Glutamatergic neuron (in vitro differentiated cells): Measurements from ENCODE around the gene CRYBG3. TPM values are rescaled to one million over a fixed set of nuclear protein-coding genes. Genes with fewer than 3 reads are reported as not detected.

ENCODE experiments used
- DNase-seq: peaks from one replicate; pipeline ENCODE4 v3.0.0; 2022
- H3K27ac Mint-ChIP-seq: one replicate; pipeline ENCODE4 v1.8.0; 2020; ENCODE audit warnings: mild to moderate bottlenecking, mixed read lengths, inconsistent platforms; ENCODE audit not compliant: unreplicated experiment
- H3K27me3 Mint-ChIP-seq: one replicate; pipeline ENCODE4 v1.8.0; 2020; ENCODE audit warnings: mild to moderate bottlenecking, moderate library complexity, mixed read lengths, inconsistent platforms; ENCODE audit not compliant: unreplicated experiment
- H3K36me3 Mint-ChIP-seq: one replicate; pipeline ENCODE4 v1.8.0; 2020; ENCODE audit warnings: mild to moderate bottlenecking, mixed read lengths, inconsistent platforms; ENCODE audit not compliant: unreplicated experiment
- H3K4me1 Mint-ChIP-seq: one replicate; pipeline ENCODE4 v1.8.0; 2020; ENCODE audit warnings: mild to moderate bottlenecking, low read depth, mixed read lengths, inconsistent platforms; ENCODE audit not compliant: unreplicated experiment
- H3K4me3 Mint-ChIP-seq: one replicate; pipeline ENCODE4 v1.8.0; 2020; ENCODE audit warnings: mild to moderate bottlenecking, mixed read lengths, inconsistent platforms; ENCODE audit not compliant: unreplicated experiment
- H3K9me3 Mint-ChIP-seq: one replicate; pipeline ENCODE4 v1.8.0; 2020; ENCODE audit warnings: mild to moderate bottlenecking, moderate library complexity, mixed read lengths, inconsistent platforms; ENCODE audit not compliant: unreplicated experiment
- total RNA-seq: library from RNA; stranded (reverse); fragmentation: NEBNext Ultra II Directional; extraction: Animal tissue kit (Norgen Biotek cat#: 25700); gene quantifications from one replicate; pipeline ENCODE4 v1.2.1, GENCODE V29; 2021; ENCODE audit not compliant: unreplicated experiment
- TF ChIP-seq, protein P1 (sequence below): fragments of 200-600 bp; sonication (generic); IDR thresholded peaks from one replicate; pipeline ENCODE4 v1.5.0; 2021; ENCODE audit not compliant: partially characterized antibody, unreplicated experiment

CRYBG3 gene
- total RNA-seq, 1 donor from 2014 or later, result 89.5 TPM

DNA sequence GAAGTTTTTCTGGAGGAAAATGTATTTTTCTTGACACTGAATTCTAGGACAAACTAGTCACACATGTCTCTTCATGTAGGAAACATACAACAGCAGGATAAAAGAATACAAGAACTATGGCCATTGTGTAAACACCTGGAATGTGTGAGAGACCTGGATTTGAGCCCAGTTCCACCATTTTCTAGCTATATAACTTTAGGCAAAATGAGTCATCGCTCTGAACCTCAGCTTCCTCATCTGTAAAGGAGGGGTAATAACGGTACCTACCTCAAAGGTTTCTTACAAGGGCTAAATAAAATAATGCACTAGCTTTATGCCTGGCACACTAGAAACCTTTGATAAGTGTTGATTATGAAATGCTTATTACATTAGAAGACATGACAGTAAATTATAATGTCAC lies 92.6 kb downstream of the CRYBG3 start:
- Mint-ChIP-seq H3K9me3 (peaks cover 2% of the 10 kb centered on the region), H3K4me3 (no peak overlapping the region), H3K4me1 (peaks cover 13% of the 10 kb centered on the region), H3K27ac (no peak overlapping the region), H3K27me3 (no peaks in the 10 kb centered on the region), H3K36me3 (peaks cover 14% of the 10 kb centered on the region)
- TF ChIP-seq, protein P1, sequence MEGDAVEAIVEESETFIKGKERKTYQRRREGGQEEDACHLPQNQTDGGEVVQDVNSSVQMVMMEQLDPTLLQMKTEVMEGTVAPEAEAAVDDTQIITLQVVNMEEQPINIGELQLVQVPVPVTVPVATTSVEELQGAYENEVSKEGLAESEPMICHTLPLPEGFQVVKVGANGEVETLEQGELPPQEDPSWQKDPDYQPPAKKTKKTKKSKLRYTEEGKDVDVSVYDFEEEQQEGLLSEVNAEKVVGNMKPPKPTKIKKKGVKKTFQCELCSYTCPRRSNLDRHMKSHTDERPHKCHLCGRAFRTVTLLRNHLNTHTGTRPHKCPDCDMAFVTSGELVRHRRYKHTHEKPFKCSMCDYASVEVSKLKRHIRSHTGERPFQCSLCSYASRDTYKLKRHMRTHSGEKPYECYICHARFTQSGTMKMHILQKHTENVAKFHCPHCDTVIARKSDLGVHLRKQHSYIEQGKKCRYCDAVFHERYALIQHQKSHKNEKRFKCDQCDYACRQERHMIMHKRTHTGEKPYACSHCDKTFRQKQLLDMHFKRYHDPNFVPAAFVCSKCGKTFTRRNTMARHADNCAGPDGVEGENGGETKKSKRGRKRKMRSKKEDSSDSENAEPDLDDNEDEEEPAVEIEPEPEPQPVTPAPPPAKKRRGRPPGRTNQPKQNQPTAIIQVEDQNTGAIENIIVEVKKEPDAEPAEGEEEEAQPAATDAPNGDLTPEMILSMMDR, result no peak
- DNase-seq, result no peak

DNA sequence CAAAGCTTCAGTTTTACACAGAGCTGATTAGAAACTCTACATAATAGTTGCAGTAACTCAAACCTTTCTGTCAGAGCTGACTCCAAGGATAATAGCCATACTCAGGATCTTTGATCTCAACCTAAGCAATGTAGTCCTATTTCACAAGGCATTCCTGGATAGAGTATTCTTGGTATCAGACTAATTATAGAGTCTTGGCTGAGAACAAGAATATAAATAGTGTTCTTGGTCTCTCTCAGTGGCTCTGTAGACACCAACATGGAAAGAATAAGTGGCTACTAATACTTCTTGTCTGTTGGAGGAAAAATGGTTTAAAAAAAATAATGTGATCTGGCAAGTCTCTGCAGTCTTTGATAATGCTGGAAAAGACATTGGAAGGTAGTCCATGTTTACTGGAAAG lies 94.8 kb downstream of the CRYBG3 start:
- peaks cover 3% of the 10 kb centered on the region for H3K4me1 Mint-ChIP-seq
- H3K4me3 Mint-ChIP-seq, result no peak overlapping the region
- DNase-seq, result no peak
- no peaks in the 10 kb centered on the region for H3K27me3 Mint-ChIP-seq
- H3K9me3 Mint-ChIP-seq, result peaks cover 2% of the 10 kb centered on the region
- TF ChIP-seq, protein P1, result no peak
- H3K27ac Mint-ChIP-seq, result no peak overlapping the region
- peaks cover 16% of the 10 kb centered on the region for H3K36me3 Mint-ChIP-seq

DNA sequence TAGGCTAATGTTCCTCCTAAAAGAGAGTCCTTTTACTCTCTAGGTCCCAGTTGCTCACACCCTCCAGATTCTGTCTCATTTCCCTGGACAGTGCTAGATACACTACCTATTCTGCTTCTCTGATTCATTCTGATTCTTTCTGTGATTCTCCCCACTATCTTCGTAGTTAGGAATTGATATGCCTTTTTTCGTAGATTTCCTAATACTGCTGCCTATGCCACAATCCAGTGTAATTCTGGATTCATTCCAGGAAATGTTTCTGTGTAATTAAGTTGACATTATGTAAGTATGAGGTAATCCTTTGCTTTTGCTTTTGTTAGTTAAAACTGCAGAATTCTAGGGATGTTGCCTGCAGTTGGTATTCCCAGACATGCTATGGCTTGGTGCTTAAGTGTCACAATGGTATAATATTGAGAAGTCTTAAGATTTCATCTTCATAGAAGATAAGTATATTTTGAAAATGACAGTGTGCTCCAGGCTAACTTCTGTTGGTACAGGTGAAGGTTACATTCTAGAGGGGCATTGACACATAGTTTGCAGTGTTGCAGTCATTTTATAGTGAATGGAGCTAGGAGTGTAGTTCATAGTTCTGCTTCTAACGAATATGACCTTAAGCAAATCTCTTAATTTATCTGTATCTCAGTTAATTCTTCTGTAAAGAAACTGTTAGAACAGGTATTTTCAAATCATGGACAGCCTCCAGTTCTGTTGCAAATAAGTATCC lies 96.2 kb downstream of the CRYBG3 start:
- no peak overlapping the region for H3K4me3 Mint-ChIP-seq
- H3K9me3 Mint-ChIP-seq, result peaks cover 2% of the 10 kb centered on the region
- no peaks in the 10 kb centered on the region for H3K27me3 Mint-ChIP-seq
- DNase-seq, result no peak
- H3K4me1 Mint-ChIP-seq, result peaks cover 2% of the 10 kb centered on the region
- TF ChIP-seq, protein P1, result no peak
- peaks cover 23% of the 10 kb centered on the region for H3K36me3 Mint-ChIP-seq
- no peak overlapping the region for H3K27ac Mint-ChIP-seq

DNA sequence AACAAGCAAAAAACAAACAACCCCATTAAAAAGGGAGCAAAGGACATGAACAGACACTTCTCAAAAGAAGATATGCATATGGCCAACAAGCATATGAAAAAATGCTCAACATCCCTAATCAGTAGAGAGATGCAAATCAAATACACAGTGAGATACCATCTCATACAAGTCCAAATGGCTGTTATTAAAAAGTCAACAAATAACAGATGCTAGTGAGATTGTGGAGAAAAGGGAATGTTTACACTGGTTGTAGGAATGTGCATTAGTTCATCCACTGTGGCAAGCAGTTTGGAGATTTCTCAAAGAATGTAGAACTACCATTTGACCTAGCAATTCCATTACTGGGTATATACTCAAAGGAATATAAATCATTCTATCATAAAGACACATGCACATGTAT lies 105.9 kb downstream of the CRYBG3 start:
- H3K4me1 Mint-ChIP-seq, result peaks cover 12% of the 10 kb centered on the region
- H3K9me3 Mint-ChIP-seq, result peaks cover 5% of the 10 kb centered on the region
- DNase-seq, result no peak
- H3K27ac Mint-ChIP-seq, result no peak overlapping the region
- H3K4me3 Mint-ChIP-seq, result no peak overlapping the region
- peaks cover 32% of the 10 kb centered on the region for H3K36me3 Mint-ChIP-seq
- H3K27me3 Mint-ChIP-seq, result peaks cover 6% of the 10 kb centered on the region
- TF ChIP-seq, protein P1, result no peak

DNA sequence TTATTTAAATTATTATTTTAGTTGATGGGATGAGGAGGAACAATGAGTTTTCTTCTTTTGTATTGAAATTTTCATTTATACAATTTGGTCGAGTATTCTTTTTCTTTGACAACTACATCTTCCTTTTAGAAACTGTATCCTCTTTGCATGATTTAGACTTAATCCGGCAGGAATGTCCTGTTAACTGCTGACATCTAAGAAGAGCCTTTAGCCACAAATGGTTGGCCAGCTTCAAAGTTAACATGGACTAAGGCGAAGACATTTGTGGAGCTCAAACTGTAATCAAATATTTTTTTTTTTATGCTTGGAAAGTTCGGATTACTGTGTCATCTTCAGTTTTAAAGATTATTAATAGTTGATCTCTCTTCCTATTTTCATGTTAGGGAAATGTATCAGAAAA lies 107.2 kb downstream of the CRYBG3 start:
- H3K27me3 Mint-ChIP-seq, result peaks cover 7% of the 10 kb centered on the region
- peaks cover 33% of the 10 kb centered on the region for H3K36me3 Mint-ChIP-seq
- H3K4me3 Mint-ChIP-seq, result no peak overlapping the region
- TF ChIP-seq, protein P1, result no peak
- no peak overlapping the region for H3K27ac Mint-ChIP-seq
- peaks cover 5% of the 10 kb centered on the region for H3K9me3 Mint-ChIP-seq
- no peak for DNase-seq
- H3K4me1 Mint-ChIP-seq, result peaks cover 14% of the 10 kb centered on the region
